ENCODE results near the gene PSORS1C1.
"Not testable (repeated sequence)": the region's sequence is repeated elsewhere in the genome, so short reads cannot be mapped to it uniquely, and the experiment has no call there.

PSORS1C1 gene

DNA sequence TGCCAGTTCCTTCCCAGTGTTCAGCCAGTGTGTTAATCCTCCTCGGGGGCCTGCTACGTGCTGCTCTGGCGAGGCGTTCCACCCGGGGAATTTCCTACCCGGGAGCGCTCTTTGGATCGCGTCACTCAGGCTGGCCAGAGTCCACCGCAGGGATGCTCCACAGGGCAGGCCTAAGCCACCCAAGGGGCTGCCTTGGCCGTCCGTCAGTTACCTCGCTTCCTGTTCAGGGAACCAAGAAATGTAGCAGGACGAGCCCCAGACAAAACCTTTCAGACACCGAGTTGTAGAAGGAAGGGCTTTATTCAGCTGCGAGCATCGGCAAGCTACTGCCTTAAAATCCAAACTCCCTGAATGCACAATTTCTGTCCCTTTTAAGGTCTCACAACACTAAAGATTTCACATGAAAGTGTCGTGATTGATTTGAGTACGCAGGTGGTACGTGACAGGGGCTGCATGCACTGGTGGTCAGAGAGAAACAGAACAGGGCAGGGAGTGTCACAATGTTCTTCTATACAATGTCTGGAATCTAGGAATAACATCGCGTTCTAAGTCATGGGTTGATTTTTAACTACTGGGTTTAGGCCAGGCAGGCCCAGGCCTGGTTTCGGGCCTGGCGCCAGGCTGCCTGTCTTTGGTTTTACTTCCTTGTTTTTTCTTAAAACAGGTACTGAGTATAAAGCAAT, 71.6 kb downstream of the PSORS1C1 start:
- FAIRE-seq: no peak
- DNase-seq (ENCODE audit: insufficient read length, low spot score): no peak
- TF ChIP-seq CTCF (IDR thresholded peaks at IDR 0.05; ENCODE audit: insufficient read depth, missing control alignments): no peak

DNA sequence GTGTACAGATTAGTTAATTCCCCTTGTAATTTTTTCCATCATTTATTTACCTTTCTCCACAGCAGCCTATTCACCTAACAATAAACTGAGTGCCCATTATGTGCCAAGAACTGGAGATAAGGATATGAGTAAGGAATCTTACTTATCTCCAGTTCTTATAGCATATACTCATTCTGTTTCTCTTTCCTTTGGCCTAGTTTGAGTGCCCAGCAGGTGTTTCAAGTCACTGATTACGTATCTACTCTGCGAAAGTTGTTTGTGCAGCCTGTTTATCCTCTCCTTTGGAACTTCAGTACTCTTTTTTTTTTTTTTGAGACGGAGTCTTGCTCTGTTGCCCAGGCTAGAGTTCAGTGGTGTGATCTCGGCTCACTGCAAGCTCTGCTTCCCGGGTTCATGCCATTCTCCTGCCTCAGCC, 73.2 kb downstream of the PSORS1C1 start:
- no peak for FAIRE-seq
- no peak for DNase-seq (ENCODE audit: insufficient read length, low spot score)
- no peak for TF ChIP-seq CTCF (IDR thresholded peaks at IDR 0.05; ENCODE audit: insufficient read depth, missing control alignments)

GRCh38 chr6:31189223-31189622, 74.6 kb downstream of the PSORS1C1 start:
- not testable (repeated sequence) for DNase-seq (ENCODE audit: insufficient read length, low spot score); FAIRE-seq

All from D721Med (cell line).